GM18505 (cell line): ENCODE measurements around the gene CAMK1D.
"Not testable (repeated sequence)": the region's sequence is repeated elsewhere in the genome, so short reads cannot be mapped to it uniquely, and the experiment has no call there.

ENCODE experiments used
- ATAC-seq: cut with Tn5 transposase; IDR thresholded peaks from one replicate; pipeline ENCODE4 v1.9.1; 2021; ENCODE audit not compliant: unreplicated experiment
- POLR2A ChIP-seq: IDR thresholded peaks from 4 replicates; pipeline ENCODE4 v1.6.1; 2011; ENCODE audit warnings: borderline replicate concordance; ENCODE audit not compliant: insufficient read depth, insufficient read length; ENCODE audit errors: extremely low read depth

CAMK1D gene

DNA sequence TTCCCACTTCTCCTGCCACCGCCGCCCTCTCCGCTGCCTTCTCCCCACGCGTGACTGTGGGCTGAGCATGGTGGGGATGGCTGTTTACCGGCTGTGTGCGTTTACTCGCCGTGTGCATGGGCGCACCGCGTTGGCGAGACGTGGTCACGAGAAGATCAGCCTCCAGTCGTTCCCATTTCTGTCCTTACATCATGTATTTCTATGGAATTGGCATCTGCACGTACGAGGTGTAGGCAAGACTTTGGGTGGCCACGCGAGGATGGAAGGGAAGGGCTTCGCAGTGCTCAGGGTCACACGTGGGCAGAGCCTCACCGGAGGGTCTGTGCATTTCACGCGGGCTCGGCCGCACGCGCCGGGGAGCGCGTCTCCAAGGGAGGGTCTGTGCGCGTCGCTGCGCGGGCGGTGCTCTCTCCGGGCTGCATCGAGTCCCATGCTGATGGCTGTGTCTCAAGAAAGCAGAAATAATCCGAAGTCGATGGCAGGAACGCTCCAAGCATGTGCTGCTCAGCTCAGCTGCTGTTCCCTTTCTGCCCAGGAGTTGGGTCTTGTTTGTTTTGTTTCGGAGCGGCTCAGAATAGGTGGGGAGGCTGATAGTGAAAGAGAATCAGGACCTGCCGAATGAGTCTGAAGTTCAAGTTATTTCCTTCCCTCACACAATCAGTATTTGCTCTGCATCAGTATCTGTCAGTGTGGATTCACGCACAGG lies 973 bp downstream of the CAMK1D start:
- peak; percentile 35 for TF ChIP-seq POLR2A
- ATAC-seq: no peak

DNA sequence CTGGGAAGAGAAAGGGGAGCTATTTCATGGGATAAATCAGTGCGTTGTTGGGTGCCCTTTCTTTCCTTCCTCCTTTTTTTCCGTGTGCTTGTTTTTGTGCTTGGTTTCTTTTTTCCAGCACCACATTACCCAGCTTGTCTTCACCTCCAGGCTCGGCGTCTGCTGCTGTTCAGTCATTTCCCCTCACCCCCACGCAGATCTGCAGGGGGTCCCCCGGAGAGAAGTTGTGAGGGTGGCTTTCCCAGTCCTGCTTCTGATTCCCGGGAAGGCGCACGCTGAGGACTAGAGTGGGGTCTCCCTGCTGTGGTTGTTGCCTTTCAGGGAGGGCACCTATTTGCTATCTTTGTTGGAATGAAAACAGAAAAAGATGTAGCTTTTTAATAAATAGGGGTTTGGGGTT lies 1.6 kb downstream of the CAMK1D start:
- ATAC-seq: no peak

DNA sequence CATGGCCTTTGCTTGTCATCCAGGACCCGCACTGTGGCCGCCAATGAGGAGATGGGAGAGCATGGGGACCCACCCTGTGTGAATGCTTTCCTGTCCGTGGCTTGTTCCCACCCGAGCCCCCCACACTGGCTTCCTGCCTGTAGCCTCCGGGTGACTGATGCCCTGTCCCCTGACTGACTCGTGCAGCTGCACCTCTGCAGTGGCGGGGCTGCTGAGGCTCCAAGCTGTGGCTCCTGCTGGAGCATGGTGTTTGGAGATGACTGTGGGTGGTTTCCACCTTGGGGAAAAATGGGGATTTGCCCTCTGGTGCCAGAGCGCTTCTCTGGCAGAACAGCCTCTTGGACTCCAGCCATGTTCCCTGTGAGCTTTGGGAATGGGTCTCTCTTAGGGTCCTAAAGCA lies 2.1 kb downstream of the CAMK1D start:
- no peak for TF ChIP-seq POLR2A
- no peak for ATAC-seq

More for the DNA sequence above, 1.6 kb downstream of the CAMK1D start:
- no peak for TF ChIP-seq POLR2A

DNA sequence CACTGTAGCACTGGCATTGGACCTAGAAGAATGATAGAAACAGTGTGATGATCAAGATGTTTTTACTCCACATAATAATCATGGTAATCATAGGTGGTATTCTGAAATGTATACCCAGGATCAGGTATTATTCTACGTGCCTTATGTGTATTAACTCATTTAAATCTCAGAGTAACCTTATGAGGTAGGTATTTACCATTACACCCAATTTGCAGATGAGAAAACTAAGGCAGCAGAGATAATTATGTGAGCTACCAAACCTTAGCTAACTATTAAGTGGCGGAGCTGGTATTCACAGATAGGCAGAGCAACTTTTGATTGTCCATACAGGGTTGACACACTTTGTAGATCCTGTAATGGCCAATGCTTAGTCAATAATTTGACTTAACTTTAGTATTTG lies 2.5 kb downstream of the CAMK1D start:
- no peak for ATAC-seq
- no peak for TF ChIP-seq POLR2A

DNA sequence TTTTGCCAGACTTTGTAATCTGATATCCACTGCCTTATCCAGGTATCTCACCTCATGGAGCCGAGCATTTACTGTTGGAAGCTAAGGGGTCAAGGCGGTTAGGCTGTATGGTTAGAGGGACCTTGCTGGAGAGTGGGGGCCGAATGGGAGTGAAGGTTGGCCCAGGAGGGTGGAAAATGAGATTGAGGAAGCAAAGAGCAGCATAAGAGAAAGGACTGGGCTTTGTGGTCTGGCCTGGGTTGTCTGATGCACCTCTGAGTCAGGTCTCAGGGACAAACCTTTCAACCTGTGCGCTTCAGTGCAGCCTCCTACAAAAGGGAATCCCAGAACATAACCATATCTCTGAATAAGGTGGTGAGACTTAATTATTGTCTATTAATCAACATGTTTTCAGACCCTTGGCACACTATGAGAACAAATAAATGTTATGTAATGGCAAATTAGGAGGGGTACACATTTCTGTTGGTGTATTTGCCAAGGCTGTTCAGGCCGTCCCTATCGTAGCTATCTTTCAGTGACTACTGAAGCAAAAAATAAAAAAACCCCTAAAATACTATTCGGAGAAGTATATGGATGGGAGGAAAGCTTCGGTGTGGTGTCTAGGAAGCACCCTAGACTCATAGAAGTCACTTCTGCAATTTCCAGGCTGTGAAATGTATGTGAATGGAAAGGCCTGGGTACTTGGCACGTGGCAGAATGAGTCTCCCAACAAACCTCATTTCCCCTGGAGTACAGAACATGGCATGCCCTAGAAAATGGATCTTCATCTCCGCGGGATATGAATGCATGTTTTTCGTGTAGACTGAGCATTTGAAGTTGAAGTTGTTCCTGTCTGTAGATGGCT lies 4.3 kb downstream of the CAMK1D start:
- no peak for TF ChIP-seq POLR2A
- ATAC-seq: no peak

DNA sequence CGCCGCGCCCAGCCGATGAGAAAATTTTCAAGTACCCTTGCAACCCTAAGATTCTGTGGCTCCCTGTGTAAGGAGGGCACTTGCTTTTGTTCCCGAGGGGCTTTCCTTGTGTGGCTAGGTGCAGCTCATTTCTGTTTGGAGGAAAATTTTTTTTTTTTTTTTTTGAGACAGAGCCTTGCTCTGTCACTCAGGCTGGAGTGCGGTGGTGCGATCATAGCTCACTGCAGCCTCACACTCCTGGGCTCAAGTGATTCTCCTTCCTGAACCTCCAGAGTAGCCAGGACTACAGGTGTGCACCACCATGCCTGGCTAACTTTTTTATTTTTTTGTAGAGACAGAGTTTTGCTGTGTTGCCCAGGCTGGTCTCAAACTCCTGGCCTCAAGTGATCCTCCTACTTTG lies 5.3 kb downstream of the CAMK1D start:
- not testable (repeated sequence) for ATAC-seq

DNA sequence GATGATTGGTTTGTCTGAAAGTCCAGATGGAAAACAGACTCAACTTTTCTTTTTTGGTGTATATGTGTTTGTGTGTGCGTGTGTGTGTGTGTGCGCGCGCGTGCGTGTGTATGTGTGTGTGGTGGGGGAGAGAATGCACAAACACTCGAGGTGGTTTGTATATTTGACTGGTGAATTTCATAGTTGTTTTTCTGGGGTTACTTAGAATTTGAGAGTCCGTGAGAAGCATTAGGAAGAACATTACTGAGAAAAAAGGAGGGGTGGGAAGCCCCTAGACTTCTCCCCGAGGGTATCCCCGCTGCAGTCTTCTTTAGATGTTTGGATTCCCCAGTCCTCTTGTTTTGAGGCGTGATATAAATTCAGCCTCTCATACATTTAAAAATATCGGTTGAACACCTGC lies 6.0 kb downstream of the CAMK1D start:
- no peak for TF ChIP-seq POLR2A
- no peak for ATAC-seq

DNA sequence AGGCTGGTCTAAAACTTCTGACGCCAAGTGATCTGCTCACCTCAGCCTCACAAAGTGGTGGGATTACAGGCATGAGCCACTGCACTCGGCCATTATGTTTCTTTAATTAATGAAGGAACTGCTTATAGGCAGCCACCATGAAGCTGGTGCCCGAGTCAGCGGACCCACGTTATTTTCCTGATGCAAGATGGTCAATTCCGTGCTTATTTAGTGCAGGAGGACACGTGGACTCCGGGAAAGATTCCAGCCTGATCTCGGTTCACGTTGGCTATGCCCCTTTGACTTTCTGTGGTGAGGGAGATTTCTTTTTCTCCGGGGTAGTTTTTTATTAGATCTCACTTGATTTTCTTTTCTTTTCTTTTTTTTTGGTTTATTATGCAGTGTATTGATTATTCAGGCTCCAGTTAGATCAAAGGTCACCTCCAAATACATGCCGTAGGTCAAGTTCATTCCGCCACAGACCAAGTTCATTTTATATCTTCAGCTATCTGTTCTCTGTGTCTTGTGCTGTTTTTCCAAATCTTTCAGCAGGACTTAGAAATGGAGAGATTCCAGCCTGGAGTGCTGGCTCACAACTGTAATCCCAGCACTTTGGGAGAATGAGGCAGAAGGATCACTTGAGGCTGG lies 8.3 kb downstream of the CAMK1D start:
- no peak for TF ChIP-seq POLR2A
- no peak for ATAC-seq

DNA sequence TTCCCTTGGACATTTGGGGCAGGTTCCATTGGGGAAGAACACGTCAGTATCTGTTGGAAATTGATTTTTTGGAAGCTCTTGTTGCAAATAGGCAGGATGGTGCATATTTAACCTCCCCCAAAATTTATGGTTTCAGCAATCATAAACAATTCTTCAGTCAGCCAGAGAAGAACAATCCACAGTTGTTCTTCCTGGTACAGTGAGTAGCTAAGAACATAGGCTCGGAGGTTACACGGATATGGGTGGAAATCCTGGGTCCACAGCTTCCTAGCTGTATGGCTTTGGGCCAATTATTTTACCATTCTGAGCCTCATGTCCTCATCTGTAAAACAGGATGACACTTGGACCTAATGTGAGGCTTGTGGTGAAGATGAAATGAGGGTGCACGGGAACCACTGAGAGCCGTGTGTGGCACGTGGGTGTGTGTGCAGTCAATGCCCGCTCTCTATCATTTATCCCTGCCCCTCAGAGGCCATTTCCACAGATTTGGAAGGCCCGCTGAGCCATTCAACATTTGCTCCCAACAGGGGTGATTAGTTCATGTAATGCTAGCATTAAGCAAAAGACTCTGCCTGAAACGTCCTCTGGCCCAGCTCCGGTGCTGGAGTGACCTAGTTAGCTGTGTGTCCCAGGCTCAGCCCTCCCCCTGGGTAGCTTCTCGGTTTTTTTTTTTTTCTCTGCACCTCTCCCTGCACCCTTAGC lies 9.7 kb downstream of the CAMK1D start:
- no peak for TF ChIP-seq POLR2A

DNA sequence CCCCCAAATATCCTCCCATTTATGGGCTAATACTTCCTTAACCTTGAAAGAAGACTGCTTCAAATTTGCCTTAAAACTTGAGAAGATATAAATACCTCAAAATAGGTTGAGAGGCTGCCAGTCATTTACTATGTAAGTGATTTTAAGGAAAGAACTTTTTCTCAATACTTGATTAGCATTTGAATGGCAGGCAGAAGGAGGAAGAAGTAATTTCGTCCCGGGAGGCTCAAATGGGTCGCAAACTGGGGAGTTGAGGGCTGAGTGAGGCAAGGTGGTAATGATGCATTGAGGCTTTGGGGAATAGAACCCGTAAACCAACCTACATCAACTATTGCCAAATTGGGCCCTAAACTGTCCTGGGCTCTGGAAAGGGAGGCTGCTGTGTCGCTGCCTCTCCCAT lies 11.1 kb downstream of the CAMK1D start:
- no peak for TF ChIP-seq POLR2A
- no peak for ATAC-seq

More for the DNA sequence above, 9.7 kb downstream of the CAMK1D start:
- no peak for ATAC-seq

DNA sequence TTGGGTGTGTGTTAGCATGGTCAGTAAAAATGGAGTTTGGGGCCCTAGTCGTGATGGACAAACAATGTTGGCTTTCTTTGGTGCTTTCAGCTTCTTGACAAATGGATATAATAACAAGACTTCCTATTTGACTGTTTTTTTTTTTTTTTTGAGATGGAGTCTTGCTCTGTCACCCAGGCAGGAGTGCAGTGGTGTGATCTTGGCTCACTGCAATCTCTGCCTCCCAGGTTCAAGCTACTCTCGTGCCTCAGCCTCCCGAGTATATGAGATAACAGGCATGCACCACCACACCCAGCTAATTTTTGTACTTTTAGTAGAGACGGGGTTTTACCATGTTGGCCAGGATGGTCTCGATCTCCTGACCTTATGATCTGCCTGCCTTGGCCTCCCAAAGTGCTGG lies 11.8 kb downstream of the CAMK1D start:
- ATAC-seq: not testable (repeated sequence)

DNA sequence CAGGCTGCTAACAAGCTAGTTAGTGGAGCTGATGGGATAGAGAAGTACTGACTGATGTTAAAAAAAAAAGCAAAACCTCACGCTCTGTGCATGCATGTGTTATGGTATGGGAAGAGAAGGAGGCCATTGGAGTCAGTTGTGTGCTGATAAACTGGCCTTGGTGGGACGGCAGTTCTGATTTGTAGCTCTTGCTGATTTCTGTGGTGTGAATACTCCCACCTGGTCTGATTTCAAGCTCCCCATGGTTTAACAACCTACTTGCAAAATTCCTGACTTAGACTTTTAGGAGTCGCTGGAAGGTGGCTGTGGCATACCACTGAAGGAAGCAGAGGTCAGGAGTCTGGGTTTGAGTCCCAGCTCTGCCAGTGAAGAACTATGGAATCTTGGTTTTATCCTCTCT lies 15.2 kb downstream of the CAMK1D start:
- TF ChIP-seq POLR2A: no peak
- no peak for ATAC-seq

DNA sequence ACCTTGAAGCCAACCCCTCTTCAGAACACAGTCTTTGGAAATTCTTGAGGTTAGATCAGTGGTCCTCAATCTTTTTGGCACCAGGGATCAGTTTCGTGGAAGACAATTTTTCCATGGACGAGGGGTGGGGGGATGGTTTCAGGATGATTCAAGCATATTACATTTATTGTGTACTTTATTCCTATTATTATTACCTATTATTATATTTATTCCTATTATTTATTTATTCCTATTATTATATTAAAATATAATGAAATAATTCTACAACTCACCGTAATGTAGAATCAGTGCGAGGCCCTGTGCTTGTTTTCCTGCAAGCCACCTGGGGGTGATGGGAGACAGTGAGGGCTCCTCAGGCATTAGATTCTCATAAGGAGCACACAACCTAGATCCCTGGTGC lies 17.9 kb downstream of the CAMK1D start:
- no peak for TF ChIP-seq POLR2A
- ATAC-seq: no peak
